Activated gamma-delta T cell treated with Interleukin-2 at 50 U/mL for 16 hours (primary cell): ENCODE data around the gene CPXM1.

ENCODE experiments used
- DNase-seq: peaks from one replicate; pipeline ENCODE4 v3.0.0-alpha.2; 2020

Gene CPXM1

DNA sequence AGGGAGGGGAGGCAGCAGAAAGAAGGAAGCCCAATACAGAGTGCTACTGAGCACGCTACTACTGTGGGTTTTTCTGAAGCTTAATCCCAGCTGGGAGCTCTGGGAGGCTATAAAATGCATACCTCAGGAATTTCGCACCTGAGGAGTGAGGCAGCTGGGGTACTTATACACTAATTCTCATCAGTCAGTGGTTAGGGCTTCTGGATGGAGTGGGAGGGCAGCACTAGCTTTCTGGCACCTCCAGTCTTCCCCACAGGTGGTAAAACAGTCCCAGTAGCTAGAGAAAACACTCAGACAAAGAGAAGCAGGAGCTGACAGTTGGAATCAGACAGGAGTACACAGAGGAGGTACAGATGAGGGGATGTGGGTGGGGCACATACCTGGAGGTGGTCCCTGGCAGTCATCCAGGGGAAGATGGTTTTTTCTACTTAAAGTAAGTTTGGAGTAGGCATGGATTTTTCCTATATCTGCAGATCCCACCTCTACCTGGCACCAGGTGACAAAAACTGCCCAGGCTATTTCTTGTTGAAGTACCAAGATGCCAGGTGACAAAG lies 37.8 kb downstream of the CPXM1 start:
- DNase-seq: no peak

DNA sequence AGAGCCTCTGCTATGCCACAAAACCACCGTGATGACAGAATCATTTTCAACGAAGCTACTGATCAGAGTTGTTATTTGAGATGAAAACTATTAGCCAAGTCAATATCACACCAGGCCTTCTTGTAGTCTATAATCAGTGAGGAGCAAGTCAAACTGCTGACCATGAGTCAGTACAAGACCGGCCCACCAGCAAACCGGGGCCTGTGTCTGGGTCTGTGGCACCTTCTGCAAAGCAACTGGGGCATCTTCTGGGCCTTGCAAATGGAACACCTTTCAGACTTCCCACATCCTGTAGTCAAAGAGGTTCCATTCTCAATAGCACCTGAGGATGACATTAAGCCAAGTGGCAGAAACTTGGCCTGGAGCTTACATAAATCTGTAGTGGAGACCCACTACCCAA lies 38.5 kb downstream of the CPXM1 start:
- no peak for DNase-seq

DNA sequence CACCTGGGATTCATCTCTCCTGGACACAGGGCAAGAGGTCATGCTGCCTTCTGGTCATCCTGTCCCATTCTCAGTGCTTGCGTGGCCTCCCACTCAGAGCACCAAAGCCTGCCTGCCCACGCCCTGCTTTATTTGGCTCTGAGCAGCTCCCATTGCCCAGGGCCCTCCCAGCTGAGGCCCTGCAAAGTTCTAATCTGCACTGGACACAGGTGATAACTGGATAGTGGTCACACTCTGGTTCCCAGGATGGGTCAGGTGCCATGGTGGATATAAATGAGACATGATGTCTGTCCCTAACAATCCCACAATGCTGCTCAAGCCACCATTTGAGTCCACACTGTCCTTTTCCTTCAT lies 39.5 kb downstream of the CPXM1 start:
- no peak for DNase-seq

DNA sequence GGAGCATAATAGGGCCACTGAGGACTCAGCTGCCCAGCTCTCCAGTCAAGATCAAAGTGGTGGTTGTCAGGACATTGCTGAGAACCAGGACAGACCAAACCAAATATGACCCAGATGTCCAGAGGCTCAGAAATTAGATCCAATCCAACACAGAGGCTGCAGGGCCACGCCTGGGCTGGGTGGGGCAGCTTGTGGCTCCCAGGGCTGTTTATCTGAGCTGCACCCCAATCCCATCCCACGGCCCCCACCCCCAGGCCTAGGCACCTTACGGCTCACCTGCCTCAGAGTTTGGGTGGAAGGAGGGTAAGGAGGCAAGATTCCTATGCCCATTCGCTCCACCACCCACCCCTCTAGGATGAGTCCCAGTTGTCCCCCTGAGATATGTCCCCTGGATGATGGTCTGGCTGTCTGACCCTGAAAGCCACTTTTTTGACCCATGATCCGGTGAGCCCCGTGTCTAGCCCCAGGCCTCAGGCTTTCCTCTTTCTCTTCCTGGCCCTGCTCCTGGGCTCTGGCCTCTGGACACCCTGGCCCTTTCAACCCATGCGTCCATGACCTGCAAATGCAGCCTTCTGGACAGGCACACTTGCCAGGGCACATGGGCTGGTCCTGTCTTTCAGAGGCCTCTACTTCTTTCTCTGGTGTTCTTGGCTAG lies 40.0 kb downstream of the CPXM1 start:
- no peak for DNase-seq

DNA sequence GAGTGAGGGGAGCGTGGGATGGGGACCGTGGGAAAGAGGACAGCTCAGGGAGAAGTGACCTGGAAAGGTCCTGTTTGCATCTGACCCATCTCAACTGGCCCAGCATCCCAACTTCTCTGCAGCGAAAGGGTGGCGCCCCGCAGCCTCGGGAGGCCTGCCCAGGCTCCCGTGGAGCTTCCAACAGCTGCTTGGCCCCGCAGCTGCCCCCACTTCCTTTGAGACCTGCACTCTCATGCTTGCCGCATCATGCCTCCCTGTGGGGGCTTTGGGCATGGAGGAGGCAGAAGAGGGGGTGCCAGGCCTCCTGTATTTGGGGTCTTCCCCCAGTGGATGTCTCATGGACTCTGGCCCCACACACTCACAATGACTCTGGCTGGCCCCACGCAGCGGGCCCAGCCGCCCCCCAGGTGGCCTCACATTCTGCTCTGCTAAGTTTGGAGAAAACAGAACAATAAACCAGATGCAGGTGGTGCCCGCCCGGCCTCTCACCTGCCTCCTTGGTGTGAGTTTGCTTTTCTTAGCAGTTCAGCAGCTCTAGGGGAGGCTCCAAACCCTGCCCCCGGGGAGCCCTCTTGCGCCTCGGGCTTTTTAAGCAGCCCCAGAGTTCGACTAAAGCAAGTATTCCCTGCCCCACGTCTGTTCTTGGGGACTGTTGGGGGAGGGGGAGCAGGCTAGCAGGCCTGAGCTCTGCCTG lies 40.7 kb downstream of the CPXM1 start:
- DNase-seq: no peak

DNA sequence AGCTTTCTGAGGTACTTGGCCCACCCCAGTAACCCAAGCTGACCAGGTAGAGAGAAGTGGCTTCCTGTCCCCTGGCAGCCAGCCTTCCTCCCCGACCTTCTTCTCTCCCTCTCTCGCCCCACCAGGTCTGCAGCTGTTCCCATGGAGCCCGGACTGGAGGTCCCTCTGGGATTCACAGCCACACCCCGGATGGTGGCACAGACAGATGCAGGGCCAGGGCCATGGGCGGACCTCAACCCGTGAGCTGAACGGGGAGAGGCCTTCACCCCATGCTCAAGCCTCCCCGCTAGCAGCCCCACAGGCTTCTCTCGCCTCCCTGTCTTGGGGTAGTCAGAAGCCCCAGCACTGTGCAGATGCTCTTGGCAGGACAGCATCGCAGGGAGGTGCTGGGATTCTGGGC lies 41.3 kb downstream of the CPXM1 start:
- no peak for DNase-seq

DNA sequence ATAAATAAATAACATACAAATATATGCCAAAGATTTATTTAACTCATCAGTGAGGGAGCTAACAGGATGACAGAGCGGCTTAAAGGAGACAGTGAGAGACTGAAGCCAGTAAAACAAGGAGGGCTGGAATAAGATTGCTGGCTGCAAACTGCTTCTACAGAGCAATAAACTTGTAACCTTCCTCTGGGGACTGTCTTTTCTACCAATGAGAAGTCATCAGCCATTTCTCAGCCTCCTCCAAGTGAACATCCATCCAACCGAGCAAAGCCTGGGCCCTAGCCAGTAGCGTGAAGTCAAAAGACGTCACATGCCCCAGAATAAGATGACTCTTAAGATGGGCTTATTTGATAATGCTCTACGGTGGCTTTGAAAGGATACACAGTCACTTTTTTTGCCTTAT lies 42.5 kb downstream of the CPXM1 start:
- no peak for DNase-seq

DNA sequence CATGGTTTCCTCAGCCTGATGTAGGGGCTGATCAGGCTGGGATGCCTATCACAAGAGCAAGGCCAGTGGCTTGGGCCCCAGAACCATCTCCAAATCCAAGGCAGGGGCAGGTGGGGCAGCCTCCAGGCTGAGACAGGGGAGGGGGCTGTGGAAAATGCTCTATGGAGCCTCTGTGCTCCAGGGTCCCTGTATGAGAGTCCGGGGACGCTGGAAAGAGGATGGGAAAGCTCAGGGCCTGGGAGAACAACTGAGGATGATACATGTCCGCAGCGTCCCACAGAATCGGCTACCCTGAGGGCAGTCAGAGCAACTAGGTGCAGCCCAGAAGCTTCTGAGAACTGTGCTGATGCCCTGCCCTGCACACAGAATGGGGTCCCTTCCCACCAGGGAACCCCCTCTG lies 43.4 kb downstream of the CPXM1 start:
- DNase-seq: no peak

DNA sequence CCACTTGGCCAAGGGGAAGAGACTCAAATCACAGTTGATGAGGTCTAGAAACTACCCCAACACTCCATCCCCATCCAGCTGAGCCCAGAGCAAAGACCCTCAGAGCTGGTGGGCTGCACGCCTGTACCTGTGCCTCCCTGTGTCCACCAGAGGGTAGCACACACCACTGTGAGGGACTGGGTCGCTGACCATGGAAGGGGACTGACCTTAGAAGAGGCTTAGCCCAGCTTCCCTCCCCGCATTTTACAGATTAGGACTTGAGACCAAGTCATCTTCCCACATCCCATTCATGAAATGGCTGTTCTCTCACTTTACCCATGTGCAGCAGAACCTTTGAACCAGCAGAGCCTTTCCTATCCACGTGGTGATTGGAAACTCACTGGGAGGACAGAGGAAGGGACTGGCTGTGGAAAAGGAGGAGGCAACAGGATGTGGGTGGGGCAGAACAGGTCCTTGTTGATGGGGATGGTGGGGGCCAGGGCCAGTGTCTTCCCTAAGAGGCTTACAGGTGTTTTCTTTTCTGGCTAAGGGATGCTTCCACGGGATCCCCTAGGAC lies 44.3 kb downstream of the CPXM1 start:
- no peak for DNase-seq

DNA sequence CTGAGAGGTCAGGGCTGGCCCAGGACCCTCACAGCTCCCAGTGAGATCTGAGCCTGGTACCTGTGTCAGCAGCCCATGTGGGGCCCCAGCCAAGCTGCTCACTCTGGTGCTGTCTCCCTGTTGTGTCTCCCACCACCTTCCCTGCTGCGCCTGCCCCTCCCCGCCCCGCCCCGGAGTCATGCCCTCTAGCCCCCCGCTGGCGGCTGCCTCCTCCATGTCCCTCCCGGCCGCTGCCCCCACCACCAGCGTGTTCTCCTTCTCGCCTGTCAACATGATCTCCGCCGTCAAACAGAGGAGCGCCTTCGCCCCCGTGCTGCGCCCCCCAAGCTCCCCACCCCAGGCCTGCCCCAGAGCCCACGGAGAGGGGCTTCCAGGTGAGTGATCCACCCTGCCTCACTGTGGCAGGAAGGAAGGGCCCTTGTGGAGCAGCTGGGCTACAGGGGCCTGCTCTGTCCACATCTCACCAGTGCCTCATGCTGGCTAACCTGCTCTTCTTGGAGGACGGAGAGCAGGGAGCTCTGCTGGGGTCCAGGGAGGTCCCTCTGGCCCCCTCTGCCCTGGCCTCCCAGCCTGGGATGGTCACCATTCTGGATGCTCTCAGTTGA lies 44.9 kb downstream of the CPXM1 start:
- no peak for DNase-seq

DNA sequence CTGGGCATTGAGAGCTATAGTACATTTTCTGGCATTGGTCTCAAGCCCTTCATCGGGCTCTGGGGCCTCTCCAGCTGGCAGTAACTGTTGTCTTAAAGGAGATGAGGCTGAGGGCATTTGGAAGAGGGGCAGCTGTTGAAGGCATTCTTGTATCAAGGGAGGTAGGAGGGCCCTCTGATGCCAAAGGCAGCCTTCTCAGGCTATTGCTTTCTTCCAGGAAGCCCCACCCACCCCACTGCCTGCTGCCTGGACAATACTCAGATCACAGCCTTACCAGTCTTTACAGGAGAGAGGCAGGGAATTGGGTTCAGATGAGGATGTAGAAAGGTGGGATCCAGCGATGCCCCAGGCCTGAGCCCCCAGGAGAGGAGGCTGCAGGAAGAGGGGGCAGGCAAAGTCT lies 46.0 kb downstream of the CPXM1 start:
- DNase-seq: no peak

DNA sequence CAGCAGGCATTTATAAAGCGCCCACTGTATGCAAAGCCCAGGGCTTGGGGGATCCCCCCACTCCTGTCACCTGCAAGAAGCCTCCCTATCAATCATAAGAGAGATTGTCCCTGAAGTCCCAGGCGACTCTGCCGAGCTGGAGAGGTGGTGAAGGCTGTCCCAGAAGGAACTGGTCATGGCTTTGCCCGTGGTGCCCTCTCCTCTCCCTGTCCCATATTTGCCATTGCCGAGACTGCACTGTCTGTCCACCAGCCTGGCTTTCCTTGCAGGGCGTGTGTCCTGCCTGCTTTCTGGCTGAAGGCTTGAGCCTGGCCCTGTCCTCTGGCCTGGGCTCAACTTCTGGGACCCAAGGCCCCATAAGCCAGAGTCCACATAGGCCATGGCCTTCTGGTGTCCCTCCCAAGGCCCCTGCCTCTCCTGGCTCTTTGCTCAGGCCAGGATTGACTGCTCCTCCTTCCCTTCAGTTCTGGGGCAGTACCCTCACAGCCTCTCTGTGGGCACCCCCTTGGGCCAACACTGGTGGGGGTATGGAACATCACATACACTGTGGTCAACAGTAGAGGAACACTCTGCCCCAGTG lies 46.9 kb downstream of the CPXM1 start:
- no peak for DNase-seq

DNA sequence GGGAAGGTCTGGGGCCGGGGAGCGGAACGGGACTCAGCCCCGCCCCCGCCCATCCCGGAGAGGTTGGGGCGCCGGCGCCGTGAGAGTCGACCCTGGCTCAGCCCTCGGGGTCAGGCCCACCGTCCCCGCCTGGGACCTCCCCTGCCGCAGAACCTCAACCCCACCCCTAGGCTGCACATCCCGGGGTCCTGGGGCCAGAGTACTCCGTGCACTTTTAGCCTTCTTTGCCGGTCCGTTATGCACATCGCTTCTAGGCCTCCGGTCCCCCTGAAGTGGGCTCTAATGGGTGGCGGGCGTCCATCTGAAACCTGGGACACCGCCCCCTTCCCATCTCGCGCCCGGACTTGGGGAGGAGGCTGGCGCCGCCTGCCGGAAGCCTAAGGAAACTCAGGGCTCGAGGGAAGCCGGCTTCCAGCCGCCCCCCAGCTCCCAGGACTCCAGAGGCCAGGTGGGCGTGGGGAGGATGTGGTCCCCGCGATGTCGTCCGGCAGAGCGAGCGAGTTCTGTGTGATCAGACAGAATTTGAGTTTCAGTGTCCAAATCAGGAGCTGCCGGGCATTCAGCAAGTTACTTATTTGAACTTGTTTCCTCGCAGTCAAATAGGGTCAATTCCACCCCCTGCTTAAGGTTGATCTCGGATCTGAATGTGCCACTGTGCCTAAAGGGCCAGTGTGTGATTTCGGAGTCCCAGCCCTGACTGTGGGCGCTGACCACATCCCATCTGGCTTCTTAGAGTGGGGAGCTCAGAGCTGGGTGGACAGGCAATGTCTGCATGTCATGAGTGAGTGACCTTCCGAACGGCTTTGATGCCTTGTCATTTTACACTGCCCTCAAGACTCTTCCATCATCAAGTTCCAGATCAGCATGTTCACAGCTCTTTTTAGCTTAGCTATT lies 47.6 kb downstream of the CPXM1 start:
- DNase-seq: peak; percentile 36

DNA sequence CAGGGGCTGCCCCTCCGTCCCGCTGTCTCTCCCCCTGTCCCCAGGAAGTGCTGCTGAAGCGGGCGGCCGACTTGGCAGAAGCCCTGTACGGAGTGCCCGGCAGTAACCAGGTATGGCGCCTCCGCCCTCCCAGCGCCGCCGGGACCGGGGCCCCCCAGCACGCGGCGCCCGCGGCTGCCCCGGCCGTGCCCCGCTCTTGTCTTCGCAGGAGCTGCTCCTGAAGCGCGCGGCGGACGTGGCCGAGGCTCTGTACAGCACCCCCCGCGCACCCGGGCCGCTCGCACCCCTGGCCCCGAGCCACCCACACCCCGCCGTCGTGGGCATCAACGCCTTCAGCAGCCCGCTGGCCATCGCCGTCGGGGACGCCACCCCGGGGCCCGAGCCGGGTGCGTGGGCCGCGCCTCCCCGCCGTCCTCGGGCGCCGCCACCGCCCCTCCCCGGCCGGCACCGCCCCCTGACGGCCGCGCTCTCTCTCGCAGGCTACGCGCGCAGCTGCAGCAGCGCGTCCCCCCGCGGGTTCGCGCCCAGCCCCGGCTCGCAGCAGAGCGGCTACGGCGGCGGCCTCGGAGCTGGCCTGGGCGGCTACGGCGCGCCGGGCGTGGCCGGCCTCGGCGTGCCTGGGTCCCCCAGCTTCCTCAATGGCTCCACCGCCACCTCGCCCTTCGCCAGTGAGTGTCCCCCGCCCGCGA lies 48.4 kb downstream of the CPXM1 start:
- DNase-seq: peak; percentile 44

DNA sequence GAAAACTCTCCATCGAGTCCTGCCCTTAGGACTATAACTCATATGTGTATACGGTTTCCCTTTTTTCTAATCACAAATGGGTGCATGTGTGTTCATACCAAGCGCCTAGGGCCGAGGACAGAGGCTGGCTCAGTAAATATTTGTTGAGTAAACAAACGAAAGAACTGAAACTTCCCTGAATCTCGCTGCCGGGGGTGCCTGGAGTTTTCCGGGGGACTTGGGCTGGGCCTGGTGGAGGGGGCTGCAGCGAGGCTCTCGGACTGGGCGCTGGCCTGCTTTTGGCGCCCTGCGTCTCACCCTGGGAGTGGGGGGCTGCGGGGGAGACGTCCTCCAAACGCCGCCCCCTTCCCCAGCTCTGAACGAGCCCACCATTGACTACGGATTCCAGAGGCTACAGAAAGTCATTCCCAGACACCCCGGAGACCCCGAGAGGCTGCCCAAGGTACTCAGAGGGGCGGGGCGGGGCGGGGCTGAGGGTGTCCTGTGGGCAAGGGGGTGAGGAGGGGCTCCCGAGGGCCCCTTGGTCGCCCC lies 49.0 kb downstream of the CPXM1 start:
- no peak for DNase-seq

DNA sequence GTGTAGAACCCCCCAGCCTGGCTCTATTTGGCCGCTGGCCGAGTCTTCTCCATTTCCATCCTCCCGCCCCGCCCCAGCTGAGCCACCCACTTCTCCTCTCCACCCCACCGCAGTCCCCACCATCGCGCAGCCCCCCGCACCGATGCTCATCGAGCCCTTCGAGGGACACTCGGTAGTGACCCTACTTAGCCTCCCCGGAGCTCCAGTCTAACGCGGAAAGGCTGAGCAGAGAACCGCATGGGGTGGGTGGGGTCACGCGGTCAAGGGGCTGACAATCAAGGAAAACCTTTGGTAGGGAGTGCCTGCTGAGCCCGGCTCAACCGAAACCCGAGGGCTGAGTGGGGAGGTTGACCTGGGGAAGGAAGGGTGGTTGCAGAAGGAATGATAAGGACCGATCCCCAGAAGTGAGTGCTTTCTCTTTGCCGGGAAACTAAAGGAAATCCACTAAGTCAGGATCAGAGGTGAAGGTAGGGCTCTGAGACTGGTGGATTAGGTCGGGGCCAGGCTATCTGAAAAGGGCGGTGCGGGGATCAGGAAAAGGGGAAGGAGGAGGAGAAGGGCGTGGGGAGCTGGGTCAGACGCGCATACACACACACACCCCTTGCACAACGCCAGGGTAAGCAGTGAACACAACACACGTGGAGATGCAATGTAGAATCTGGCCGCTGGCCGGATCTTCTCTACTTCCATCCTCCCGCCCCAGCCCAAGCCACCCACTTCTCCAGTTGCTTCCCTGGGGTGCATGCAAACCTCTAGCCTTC lies 49.8 kb downstream of the CPXM1 start:
- DNase-seq: no peak

DNA sequence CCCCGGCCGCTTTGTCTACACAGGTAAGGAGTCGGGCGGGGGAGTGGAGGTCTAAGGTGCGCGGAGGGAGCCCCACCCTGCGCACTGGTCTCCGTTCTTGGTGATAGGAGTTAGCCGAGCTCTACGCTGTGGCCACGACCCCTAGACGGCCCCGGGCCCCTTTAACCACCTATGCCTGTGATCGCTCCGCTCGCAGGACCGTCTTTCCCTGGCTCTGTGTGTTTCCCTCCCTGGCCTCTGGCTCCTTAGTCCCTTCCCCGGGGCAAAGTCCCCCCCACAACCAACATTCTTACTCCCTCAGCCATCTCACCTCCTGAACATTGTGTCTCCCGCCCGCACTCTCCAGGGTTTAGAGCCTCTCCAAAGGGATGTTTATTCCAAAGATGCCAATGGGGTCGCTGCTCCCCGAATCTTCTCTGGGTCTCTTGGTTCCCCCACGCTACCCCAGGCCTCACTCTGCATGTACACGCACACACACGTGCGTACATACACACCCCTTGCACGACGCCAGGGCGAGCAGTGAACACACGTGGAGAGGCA lies 50.4 kb downstream of the CPXM1 start:
- no peak for DNase-seq

DNA sequence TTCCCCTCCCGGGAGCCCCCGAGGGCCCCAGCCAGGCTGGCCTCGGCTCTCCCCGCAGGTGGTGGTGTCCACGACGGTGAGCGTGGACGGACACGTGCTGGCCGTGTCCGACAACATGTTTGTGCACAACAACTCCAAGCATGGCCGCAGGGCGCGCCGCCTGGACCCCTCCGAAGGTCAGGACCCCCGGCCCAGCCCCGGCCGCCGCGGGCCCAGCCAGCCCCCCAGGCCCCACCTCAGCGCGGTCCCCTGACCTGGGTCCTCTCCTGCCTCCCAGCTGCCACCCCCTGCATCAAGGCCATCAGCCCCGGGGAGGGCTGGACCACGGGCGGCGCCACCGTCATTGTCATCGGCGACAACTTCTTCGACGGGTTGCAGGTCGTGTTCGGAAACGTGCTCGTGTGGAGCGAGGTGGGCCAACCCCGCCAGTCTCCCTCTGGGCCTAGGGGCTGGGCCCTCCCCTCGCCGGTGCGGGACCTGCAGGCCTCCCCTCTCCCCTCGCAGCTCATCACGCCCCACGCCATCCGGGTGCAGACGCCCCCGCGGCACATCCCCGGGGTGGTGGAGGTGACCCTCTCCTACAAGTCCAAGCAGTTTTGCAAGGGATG lies 51.0 kb downstream of the CPXM1 start:
- DNase-seq: no peak

DNA sequence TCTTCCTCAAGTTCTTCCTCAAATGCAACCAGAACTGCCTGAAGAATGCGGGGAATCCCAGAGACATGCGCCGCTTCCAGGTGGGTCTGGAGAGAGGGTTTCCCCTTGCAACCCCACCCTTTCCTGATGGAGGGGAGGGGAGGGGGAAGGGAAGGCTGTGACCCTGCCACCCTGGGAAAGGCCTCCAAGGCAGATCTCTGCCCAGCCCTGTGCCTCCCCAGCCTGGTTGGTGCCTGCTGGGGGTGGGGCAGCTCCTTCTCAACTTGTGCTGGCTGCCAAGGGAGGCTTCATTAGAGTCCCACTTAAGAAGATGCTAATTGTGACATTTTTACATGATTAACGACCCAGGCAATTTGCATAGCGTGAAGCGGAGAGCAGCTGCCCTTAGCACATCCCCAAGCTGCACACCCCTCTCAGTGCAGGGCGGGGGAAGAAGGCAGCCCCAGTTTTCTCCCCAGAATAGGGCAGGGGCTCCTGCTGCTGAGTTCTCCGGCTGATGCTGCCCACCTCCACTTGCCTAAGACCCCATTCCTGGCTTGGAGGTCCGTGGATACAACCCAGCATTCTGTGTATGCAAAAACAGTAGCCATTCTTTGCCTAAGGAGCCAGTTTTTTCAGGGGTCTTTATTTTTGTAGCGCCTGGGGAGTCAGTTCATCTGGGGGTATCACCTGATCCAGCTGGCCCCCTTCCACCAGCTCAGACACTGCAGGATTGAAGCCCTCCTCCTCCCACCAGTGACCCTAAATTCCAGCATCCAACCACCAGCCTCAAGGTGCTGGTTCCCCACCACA lies 51.7 kb downstream of the CPXM1 start:
- no peak for DNase-seq
